ENCODE results near the gene ORMDL3.

DNA sequence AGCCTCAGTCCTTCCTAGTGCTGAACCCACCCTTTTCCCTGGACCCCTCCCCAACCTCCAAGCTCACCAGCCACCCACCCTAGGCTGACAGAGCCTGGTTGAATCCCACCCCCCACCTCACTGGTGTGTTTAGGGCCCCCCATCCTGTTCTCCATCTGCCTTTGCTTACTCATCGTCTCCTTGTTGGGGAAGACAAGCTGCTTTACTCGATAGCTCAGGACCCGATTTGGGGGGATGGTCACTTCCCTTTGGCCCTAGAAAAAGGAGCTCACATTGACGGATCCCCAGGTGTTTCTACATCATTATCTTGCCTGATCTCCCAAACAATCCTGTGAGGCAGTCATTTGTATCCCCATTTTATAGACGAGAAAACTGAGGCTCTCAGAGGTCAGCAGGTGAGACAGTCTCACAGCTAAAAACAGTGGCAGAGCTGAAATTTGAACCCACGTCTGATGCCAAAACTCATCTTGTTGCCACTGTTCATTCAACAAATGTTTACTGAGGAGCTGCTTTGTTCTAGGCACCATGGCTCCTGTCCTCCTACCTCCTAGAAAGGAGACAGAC is 18.5 kb downstream of the ORMDL3 start:
- TF ChIP-seq BHLHE40 (IDR thresholded peaks at IDR 0.05; ENCODE audit: low read depth, low read length): no peak
- TF ChIP-seq MAZ (IDR thresholded peaks at IDR 0.05; ENCODE audit: borderline replicate concordance, low read depth, low read length): no peak
- TF ChIP-seq, protein P1, sequence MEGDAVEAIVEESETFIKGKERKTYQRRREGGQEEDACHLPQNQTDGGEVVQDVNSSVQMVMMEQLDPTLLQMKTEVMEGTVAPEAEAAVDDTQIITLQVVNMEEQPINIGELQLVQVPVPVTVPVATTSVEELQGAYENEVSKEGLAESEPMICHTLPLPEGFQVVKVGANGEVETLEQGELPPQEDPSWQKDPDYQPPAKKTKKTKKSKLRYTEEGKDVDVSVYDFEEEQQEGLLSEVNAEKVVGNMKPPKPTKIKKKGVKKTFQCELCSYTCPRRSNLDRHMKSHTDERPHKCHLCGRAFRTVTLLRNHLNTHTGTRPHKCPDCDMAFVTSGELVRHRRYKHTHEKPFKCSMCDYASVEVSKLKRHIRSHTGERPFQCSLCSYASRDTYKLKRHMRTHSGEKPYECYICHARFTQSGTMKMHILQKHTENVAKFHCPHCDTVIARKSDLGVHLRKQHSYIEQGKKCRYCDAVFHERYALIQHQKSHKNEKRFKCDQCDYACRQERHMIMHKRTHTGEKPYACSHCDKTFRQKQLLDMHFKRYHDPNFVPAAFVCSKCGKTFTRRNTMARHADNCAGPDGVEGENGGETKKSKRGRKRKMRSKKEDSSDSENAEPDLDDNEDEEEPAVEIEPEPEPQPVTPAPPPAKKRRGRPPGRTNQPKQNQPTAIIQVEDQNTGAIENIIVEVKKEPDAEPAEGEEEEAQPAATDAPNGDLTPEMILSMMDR (IDR thresholded peaks at IDR 0.05): no peak
- TF ChIP-seq HOXB5 (CRISPR knock-in tag; IDR thresholded peaks at IDR 0.05): no peak
- TF ChIP-seq RAD21 (conservative IDR thresholded peaks at IDR 0.05 in 1 of 2, IDR thresholded peaks at IDR 0.05 in 1 of 2): no peak
- TF ChIP-seq POLR2A (IDR thresholded peaks at IDR 0.05; ENCODE audit: low read length): no peak
- TF ChIP-seq HEYL (CRISPR knock-in tag; IDR thresholded peaks at IDR 0.05): no peak
- TF ChIP-seq KDM1A (IDR thresholded peaks at IDR 0.05; ENCODE audit: low read depth): no peak
- TF ChIP-seq CBX8 (IDR thresholded peaks at IDR 0.05): no peak
- TF ChIP-seq, protein P2, sequence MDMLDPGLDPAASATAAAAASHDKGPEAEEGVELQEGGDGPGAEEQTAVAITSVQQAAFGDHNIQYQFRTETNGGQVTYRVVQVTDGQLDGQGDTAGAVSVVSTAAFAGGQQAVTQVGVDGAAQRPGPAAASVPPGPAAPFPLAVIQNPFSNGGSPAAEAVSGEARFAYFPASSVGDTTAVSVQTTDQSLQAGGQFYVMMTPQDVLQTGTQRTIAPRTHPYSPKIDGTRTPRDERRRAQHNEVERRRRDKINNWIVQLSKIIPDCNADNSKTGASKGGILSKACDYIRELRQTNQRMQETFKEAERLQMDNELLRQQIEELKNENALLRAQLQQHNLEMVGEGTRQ (IDR thresholded peaks at IDR 0.05): no peak
- TF ChIP-seq, protein P3, sequence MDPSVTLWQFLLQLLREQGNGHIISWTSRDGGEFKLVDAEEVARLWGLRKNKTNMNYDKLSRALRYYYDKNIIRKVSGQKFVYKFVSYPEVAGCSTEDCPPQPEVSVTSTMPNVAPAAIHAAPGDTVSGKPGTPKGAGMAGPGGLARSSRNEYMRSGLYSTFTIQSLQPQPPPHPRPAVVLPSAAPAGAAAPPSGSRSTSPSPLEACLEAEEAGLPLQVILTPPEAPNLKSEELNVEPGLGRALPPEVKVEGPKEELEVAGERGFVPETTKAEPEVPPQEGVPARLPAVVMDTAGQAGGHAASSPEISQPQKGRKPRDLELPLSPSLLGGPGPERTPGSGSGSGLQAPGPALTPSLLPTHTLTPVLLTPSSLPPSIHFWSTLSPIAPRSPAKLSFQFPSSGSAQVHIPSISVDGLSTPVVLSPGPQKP (IDR thresholded peaks at IDR 0.05; ENCODE audit: low read depth, low read length): no peak
- no peak for TF ChIP-seq NPAS2 (CRISPR knock-in tag; IDR thresholded peaks at IDR 0.05; ENCODE audit: borderline replicate concordance)
- TF ChIP-seq MYC (IDR thresholded peaks at IDR 0.05; ENCODE audit: borderline replicate concordance, low read length): no peak

Data from A549 (cell line).